Measurements from ENCODE around the gene KIFC3.

The KIFC3 gene

GRCh38 chr16:57805176-57805575 lies 2.9 kb upstream of the KIFC3 start:
- CTCF ChIA-PET, result interaction anchor here (0.6 kb wide), 1 partner anchor 12 kb away, joined by 7 read pairs; no protein-coding TSS in a partner anchor
- POLR2A ChIA-PET (ENCODE audit: low non-redundant PET), result no interaction called here
- peak overlapping the region; percentile 97 for H3K27ac ChIP-seq
- no peak for DNase-seq (ENCODE audit: low spot score)
- TF ChIP-seq CTCF (conservative IDR thresholded peaks at IDR 0.05; ENCODE audit: low read depth), result no peak

GRCh38 chr16:57804111-57804837 lies 2.0 kb upstream of the KIFC3 start:
- no peak for TF ChIP-seq CTCF (conservative IDR thresholded peaks at IDR 0.05; ENCODE audit: low read depth)
- no peak for DNase-seq (ENCODE audit: low spot score)
- peak overlapping the region; percentile 97; the same call in 1 of the 2 replicates for H3K27ac ChIP-seq
- CTCF ChIA-PET, result no interaction called here
- POLR2A ChIA-PET (ENCODE audit: low non-redundant PET), result no interaction called here

GRCh38 chr16:57803134-57803990 lies 1.1 kb upstream of the KIFC3 start:
- ChIA-PET CTCF (interaction anchor here (0.5 kb wide), 1 partner anchor 38 kb away, joined by 3 read pairs; no protein-coding TSS in a partner anchor), POLR2A (ENCODE audit: low non-redundant PET) (no interaction called here)
- DNase-seq (ENCODE audit: low spot score), result no peak
- TF ChIP-seq CTCF (conservative IDR thresholded peaks at IDR 0.05; ENCODE audit: low read depth), result no peak
- H3K27ac ChIP-seq, result peak overlapping the region; percentile 90

- POLR2A ChIA-PET (ENCODE audit: low non-redundant PET), result no interaction called here
- no peak for TF ChIP-seq CTCF (conservative IDR thresholded peaks at IDR 0.05; ENCODE audit: low read depth)
- peak overlapping the region; percentile 90 for H3K27ac ChIP-seq
- DNase-seq (ENCODE audit: low spot score), result no peak
- CTCF ChIA-PET, result interaction anchor here (0.5 to 1.8 kb wide), 5 partner anchors 42 to 217 kb away, joined by 3 to 5 read pairs (median 3); no protein-coding TSS in a partner anchor
Observed at GRCh38 chr16:57801809-57802340, 416 bp downstream of the KIFC3 start.

- ChIA-PET POLR2A (ENCODE audit: low non-redundant PET) (no interaction called here), CTCF (interaction anchor here (0.6 to 1.8 kb wide), 4 partner anchors 42 to 218 kb away, joined by 3 to 5 read pairs (median 4); no protein-coding TSS in a partner anchor)
- no peak for TF ChIP-seq CTCF (conservative IDR thresholded peaks at IDR 0.05; ENCODE audit: low read depth)
- DNase-seq (ENCODE audit: low spot score), result peak; percentile 69
- peak overlapping the region; percentile 90 for H3K27ac ChIP-seq
Observed at GRCh38 chr16:57801098-57801808, 1.0 kb downstream of the KIFC3 start.
